Measurements from ENCODE around the gene SLC17A1.

DNA sequence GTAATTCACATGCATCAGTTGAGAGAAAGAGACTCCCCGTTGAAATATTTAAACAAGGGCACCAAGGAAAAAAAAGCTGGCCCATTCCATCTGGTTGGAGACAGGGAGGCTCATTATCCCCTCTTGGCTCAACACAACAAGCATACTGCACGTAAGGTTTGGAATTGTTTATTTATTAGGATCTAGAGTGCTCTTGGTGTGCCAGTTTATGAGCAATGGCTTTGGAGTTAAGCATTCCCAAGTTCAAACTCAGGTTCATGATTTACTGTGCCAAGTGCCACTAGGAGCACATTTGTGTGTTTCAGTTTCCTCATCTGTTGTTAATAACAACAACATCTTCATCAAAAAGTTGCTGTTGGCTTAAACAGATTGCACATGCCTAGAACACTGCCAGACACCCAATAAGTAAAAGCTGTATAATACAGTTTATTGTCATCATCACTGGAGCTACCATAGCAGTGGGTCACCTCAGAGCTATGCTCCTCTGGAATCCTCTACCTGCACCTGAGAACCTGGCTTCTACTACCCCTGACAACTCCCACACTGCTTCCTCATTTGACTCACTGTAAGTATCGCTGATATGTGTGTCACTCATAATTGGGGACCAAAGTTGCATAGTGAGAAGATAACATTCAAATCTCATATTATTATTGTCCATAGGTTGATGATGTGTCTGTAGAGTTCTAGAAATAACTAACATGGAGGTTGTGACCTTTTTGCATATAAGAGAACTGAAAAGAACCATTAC is 36.8 kb upstream of the SLC17A1 start:
- TF ChIP-seq, protein P1, sequence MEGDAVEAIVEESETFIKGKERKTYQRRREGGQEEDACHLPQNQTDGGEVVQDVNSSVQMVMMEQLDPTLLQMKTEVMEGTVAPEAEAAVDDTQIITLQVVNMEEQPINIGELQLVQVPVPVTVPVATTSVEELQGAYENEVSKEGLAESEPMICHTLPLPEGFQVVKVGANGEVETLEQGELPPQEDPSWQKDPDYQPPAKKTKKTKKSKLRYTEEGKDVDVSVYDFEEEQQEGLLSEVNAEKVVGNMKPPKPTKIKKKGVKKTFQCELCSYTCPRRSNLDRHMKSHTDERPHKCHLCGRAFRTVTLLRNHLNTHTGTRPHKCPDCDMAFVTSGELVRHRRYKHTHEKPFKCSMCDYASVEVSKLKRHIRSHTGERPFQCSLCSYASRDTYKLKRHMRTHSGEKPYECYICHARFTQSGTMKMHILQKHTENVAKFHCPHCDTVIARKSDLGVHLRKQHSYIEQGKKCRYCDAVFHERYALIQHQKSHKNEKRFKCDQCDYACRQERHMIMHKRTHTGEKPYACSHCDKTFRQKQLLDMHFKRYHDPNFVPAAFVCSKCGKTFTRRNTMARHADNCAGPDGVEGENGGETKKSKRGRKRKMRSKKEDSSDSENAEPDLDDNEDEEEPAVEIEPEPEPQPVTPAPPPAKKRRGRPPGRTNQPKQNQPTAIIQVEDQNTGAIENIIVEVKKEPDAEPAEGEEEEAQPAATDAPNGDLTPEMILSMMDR (IDR thresholded peaks at IDR 0.05), result no peak
- TF ChIP-seq POLR2A (IDR thresholded peaks at IDR 0.05), result no peak
